HL-60 (cell line): Measurements from ENCODE around the gene CACNA2D3.

Experiments
- DNase-seq, 2 experiments: peaks; one replicate each; pipeline ENCODE4 v3.0.0-alpha.2; 2010 to 2020; ENCODE audit warnings: low read depth in 1 of 2, low spot score in 1 of 2
- H3K27ac ChIP-seq: fragments of 250-450 bp; sonication (Bioruptor Pico); replicated peaks from 2 replicates; pipeline ENCODE4 v1.5.1; 2020; ENCODE audit warnings: mild to moderate bottlenecking, moderate library complexity
- H3K27me3 ChIP-seq: fragments of 250-450 bp; sonication (Bioruptor Pico); 2 replicates; pipeline ENCODE4 v1.5.1; 2021; ENCODE audit warnings: mild to moderate bottlenecking, moderate library complexity; ENCODE audit not compliant: insufficient read depth, poor library complexity, severe bottlenecking
- H3K4me3 ChIP-seq: replicated peaks from 2 replicates; pipeline ENCODE4 v1.5.1; 2011; ENCODE audit warnings: mild to moderate bottlenecking, control low read depth, low read length; ENCODE audit not compliant: insufficient read depth
- CTCF ChIP-seq: IDR thresholded peaks from one replicate; pipeline ENCODE4 v1.5.1; 2011; ENCODE audit warnings: low read length, control low read depth, inconsistent platforms; ENCODE audit not compliant: insufficient read depth
- GABPA ChIP-seq: IDR thresholded peaks from 2 replicates; pipeline ENCODE4 v1.6.1; 2012; ENCODE audit warnings: low read depth
- POLR2AphosphoS5 ChIP-seq: IDR thresholded peaks from 2 replicates; pipeline ENCODE4 v1.6.1; 2012; ENCODE audit warnings: low read depth
- REST ChIP-seq: IDR thresholded peaks from 2 replicates; pipeline ENCODE4 v1.6.1; 2012; ENCODE audit warnings: low read depth; ENCODE audit not compliant: insufficient replicate concordance
- SPI1 ChIP-seq: IDR thresholded peaks from 2 replicates; pipeline ENCODE4 v1.6.1; 2012; ENCODE audit warnings: low read depth, mild to moderate bottlenecking, borderline replicate concordance

Gene CACNA2D3

GRCh38 chr3:54818486-54818885, 696.1 kb downstream of the CACNA2D3 start:
- no peak overlapping the region for H3K27ac ChIP-seq
- DNase-seq, result no peak
- TF ChIP-seq SPI1, result no peak
- TF ChIP-seq POLR2AphosphoS5, result no peak
- TF ChIP-seq CTCF, result no peak
- no peak for TF ChIP-seq REST
- TF ChIP-seq GABPA, result no peak
- H3K27me3 ChIP-seq, result no peaks in the 10 kb centered on the region
- no peak overlapping the region for H3K4me3 ChIP-seq

- H3K27ac ChIP-seq, result no peak overlapping the region
- H3K4me3 ChIP-seq, result no peak overlapping the region
- no peak for DNase-seq
- TF ChIP-seq CTCF (no peak), SPI1 (no peak), POLR2AphosphoS5 (no peak), REST (no peak), GABPA (no peak)
- H3K27me3 ChIP-seq, result no peaks in the 10 kb centered on the region
Observed at GRCh38 chr3:54818942-54819341, 696.6 kb downstream of the CACNA2D3 start.

GRCh38 chr3:54819946-54820345, 697.6 kb downstream of the CACNA2D3 start:
- Histone ChIP-seq H3K27ac (no peak overlapping the region), H3K27me3 (no peaks in the 10 kb centered on the region), H3K4me3 (no peak overlapping the region)
- no peak for TF ChIP-seq GABPA
- no peak for TF ChIP-seq CTCF
- no peak for TF ChIP-seq POLR2AphosphoS5
- TF ChIP-seq REST, result no peak
- no peak for TF ChIP-seq SPI1
- no peak for DNase-seq
